H1 (cell line): ENCODE results near the gene TCF4. TPM values are rescaled to one million over a fixed set of nuclear protein-coding genes. Genes with fewer than 3 reads are reported as not detected.

ENCODE experiments used
- CTCF ChIA-PET: fragments of 300-600 bp; sonication (Branson Sonifier 250); formaldehyde crosslinking; loops from one replicate; lab custom pipeline; 2021; ENCODE audit not compliant: partially characterized antibody; lab: Charles Lee
- POLR2A ChIA-PET: fragments of 300-600 bp; sonication (Branson Sonifier 250); formaldehyde crosslinking; loops from one replicate; lab custom pipeline; 2021; ENCODE audit warnings: inconsistent platforms; ENCODE audit not compliant: partially characterized antibody; lab: Charles Lee
- DNase-seq, 2 experiments: peaks; one replicate each; pipeline versions ENCODE4 v3.0.0 to v3.0.0-alpha.2; 2010 to 2022; ENCODE audit warnings: low spot score in 2 of 2, low read depth in 1 of 2, mixed read lengths in 1 of 2
- FAIRE-seq: peaks from 2 replicates; lab custom pipeline; 2011; peaks lifted over from hg19 to GRCh38; lab: Jason Lieb, UNC
- H2AFZ ChIP-seq: 2 replicates; pipeline ENCODE4 v1.8.1; 2012; ENCODE audit warnings: low read length, inconsistent platforms
- H2AK5ac ChIP-seq: 2 replicates; pipeline ENCODE4 v1.6.1; 2013; ENCODE audit warnings: low read depth, low read length
- H2BK120ac ChIP-seq: replicated peaks from 2 replicates; pipeline ENCODE3; 2013; ENCODE audit warnings: low read depth, low read length, inconsistent platforms
- H2BK12ac ChIP-seq: 2 replicates; pipeline ENCODE4 v1.6.1; 2013; ENCODE audit warnings: low read depth, low read length
- H2BK15ac ChIP-seq: 2 replicates; pipeline ENCODE4 v1.6.1; 2013; ENCODE audit warnings: low read length
- H2BK20ac ChIP-seq: 2 replicates; pipeline ENCODE4 v1.6.1; 2013; ENCODE audit warnings: low read length
- H2BK5ac ChIP-seq: 2 replicates; pipeline ENCODE4 v1.6.1; 2013; ENCODE audit warnings: low read depth, low read length
- H3K14ac ChIP-seq: 2 replicates; pipeline ENCODE4 v1.6.1; 2013; ENCODE audit warnings: inconsistent platforms; ENCODE audit not compliant: insufficient read length
- H3K18ac ChIP-seq: 2 replicates; pipeline ENCODE4 v1.6.1; 2013; ENCODE audit warnings: low read length; ENCODE audit errors: extremely low read depth
- H3K23ac ChIP-seq: 2 replicates; pipeline ENCODE4 v1.6.1; 2013; ENCODE audit warnings: inconsistent platforms; ENCODE audit not compliant: insufficient read length
- H3K23me2 ChIP-seq: 2 replicates; pipeline ENCODE4 v1.6.1; 2013; ENCODE audit warnings: low read depth, low read length
- H3K27ac ChIP-seq: 2 replicates; pipeline ENCODE4 v1.6.1; 2011; ENCODE audit warnings: low read depth, low read length, inconsistent platforms
- H3K27me3 ChIP-seq, 4 experiments: replicated peaks in 1 of 4; 1 replicate in 1 of 4; 2 replicates in 3 of 4; pipeline versions ENCODE4 v1.6.1 to v1.8.1; 2011 to 2013; ENCODE audit warnings: low read length in 3 of 4, mild to moderate bottlenecking in 3 of 4, inconsistent platforms in 2 of 4, mixed read lengths in 2 of 4, moderate library complexity in 1 of 4; ENCODE audit not compliant: control insufficient read depth in 3 of 4, insufficient read depth in 3 of 4; ENCODE audit errors: extremely low read depth in 1 of 4
- H3K36me3 ChIP-seq, 4 experiments: 2 replicates each; pipeline versions ENCODE4 v1.6.1 to v1.8.1; 2011 to 2013; ENCODE audit warnings: mild to moderate bottlenecking in 4 of 4, low read length in 3 of 4, moderate library complexity in 2 of 4, control low read depth in 1 of 4, inconsistent platforms in 1 of 4; ENCODE audit not compliant: insufficient read depth in 4 of 4, control insufficient read depth in 2 of 4
- H3K4ac ChIP-seq: replicated peaks from 2 replicates; pipeline ENCODE3; 2013; ENCODE audit warnings: low read length, low read depth, mixed read lengths, inconsistent platforms; ENCODE audit not compliant: insufficient read length
- H3K4me1 ChIP-seq, 4 experiments: replicated peaks in 1 of 4; 1 replicate in 1 of 4; 2 replicates in 3 of 4; pipeline versions ENCODE4 v1.6.1 to v1.8.1; 2011 to 2013; ENCODE audit warnings: low read length in 3 of 4, inconsistent platforms in 2 of 4, mixed read lengths in 1 of 4; ENCODE audit not compliant: insufficient read depth in 4 of 4, control insufficient read depth in 3 of 4
- H3K4me2 ChIP-seq, 2 experiments: 2 replicates each; pipeline versions ENCODE4 v1.6.1 to v1.8.1; 2011 to 2013; ENCODE audit warnings: low read depth in 2 of 2, low read length in 2 of 2, control low read depth in 1 of 2, inconsistent platforms in 1 of 2, mild to moderate bottlenecking in 1 of 2; ENCODE audit not compliant: insufficient read depth in 1 of 2
- H3K4me3 ChIP-seq, 4 experiments: fragments of 200-600, 300-600 bp in 1 of 4; sonication (generic), shearing (Covaris generic), sonication (Bioruptor Twin) in 1 of 4; 2 replicates each; pipeline versions ENCODE4 v1.5.1 to v1.8.1; 2011 to 2016; ENCODE audit warnings: low read length in 4 of 4, low read depth in 3 of 4, control low read depth in 2 of 4, inconsistent platforms in 2 of 4, mild to moderate bottlenecking in 2 of 4, mixed read lengths in 1 of 4, moderate library complexity in 1 of 4; ENCODE audit not compliant: insufficient read depth in 2 of 4; ENCODE audit errors: extremely low read depth in 1 of 4
- H3K56ac ChIP-seq: replicated peaks from 2 replicates; pipeline ENCODE3; 2013; ENCODE audit warnings: low read depth, mild to moderate bottlenecking, mixed read lengths, low read length, inconsistent platforms; ENCODE audit not compliant: insufficient read length
- H3K79me1 ChIP-seq: 2 replicates; pipeline ENCODE4 v1.6.1; 2013; ENCODE audit warnings: low read depth, low read length, control low read depth
- H3K79me2 ChIP-seq, 2 experiments: 2 replicates each; pipeline versions ENCODE4 v1.6.1 to v1.8.1; 2012 to 2013; ENCODE audit warnings: low read length in 2 of 2, mild to moderate bottlenecking in 2 of 2, inconsistent platforms in 1 of 2; ENCODE audit not compliant: insufficient read depth in 2 of 2, control insufficient read depth in 1 of 2
- H3K9ac ChIP-seq, 4 experiments: replicated peaks in 1 of 4; 1 replicate in 1 of 4; 2 replicates in 3 of 4; pipeline versions ENCODE4 v1.6.1 to v1.8.1; 2011 to 2013; ENCODE audit warnings: low read depth in 3 of 4, low read length in 3 of 4, control low read depth in 2 of 4, mild to moderate bottlenecking in 2 of 4, moderate library complexity in 2 of 4, inconsistent platforms in 1 of 4; ENCODE audit errors: extremely low read depth in 1 of 4
- H3K9me3 ChIP-seq, 2 experiments: 2 replicates each; pipeline versions ENCODE4 v1.6.1 to v1.8.1; 2012 to 2013; ENCODE audit warnings: mild to moderate bottlenecking in 2 of 2, moderate library complexity in 2 of 2, control low read depth in 1 of 2, inconsistent platforms in 1 of 2, low read depth in 1 of 2, low read length in 1 of 2, mixed read lengths in 1 of 2; ENCODE audit not compliant: insufficient read depth in 2 of 2
- H4K20me1 ChIP-seq, 2 experiments: replicated peaks in 1 of 2; 2 replicates each; pipeline versions ENCODE3 to v1.8.1; 2011 to 2013; ENCODE audit warnings: inconsistent platforms in 2 of 2, low read length in 2 of 2, mild to moderate bottlenecking in 1 of 2; ENCODE audit not compliant: insufficient read depth in 2 of 2, control insufficient read depth in 1 of 2
- H4K5ac ChIP-seq: 2 replicates; pipeline ENCODE4 v1.6.1; 2013; ENCODE audit warnings: low read length, low read depth, mixed read lengths, inconsistent platforms; ENCODE audit not compliant: insufficient read length
- H4K8ac ChIP-seq: 2 replicates; pipeline ENCODE4 v1.8.0; 2013; ENCODE audit warnings: mild to moderate bottlenecking, moderate library complexity, low read length, inconsistent platforms; ENCODE audit not compliant: insufficient read depth; ENCODE audit errors: extremely low read depth
- H4K91ac ChIP-seq: replicated peaks from 2 replicates; pipeline ENCODE3; 2013; ENCODE audit warnings: low read length, mixed read lengths, inconsistent platforms; ENCODE audit not compliant: insufficient read length
- BRCA1 ChIP-seq: IDR thresholded peaks from 2 replicates; pipeline ENCODE4 v1.6.1; 2012; ENCODE audit warnings: low read depth, low read length, improper control_type of control experiment
- CHD1 ChIP-seq: IDR thresholded peaks from 2 replicates; pipeline ENCODE4 v1.6.1; 2012; ENCODE audit warnings: low read depth, low read length, improper control_type of control experiment
- EP300 ChIP-seq, 2 experiments: IDR thresholded peaks; 1 replicate in 1 of 2; 2 replicates in 1 of 2; pipeline ENCODE4 v1.6.1; 2011 to 2012; ENCODE audit warnings: low read depth in 2 of 2, low read length in 2 of 2, mild to moderate bottlenecking in 2 of 2, borderline replicate concordance in 1 of 2, inconsistent platforms in 1 of 2, moderate library complexity in 1 of 2
- HDAC2 ChIP-seq, 2 experiments: fragments of 300-600 bp in 1 of 2; sonication (generic) in 1 of 2; IDR thresholded peaks; 2 replicates each; pipeline ENCODE4 v1.6.1; 2011 to 2012; ENCODE audit warnings: low read depth in 2 of 2, low read length in 2 of 2, mild to moderate bottlenecking in 2 of 2, moderate library complexity in 2 of 2, borderline replicate concordance in 1 of 2, inconsistent platforms in 1 of 2
- RXRA ChIP-seq: IDR thresholded peaks from 2 replicates; pipeline ENCODE4 v1.6.1; 2011; ENCODE audit warnings: low read depth, mild to moderate bottlenecking, low read length, moderate library complexity; ENCODE audit not compliant: insufficient read depth
- SIRT6 ChIP-seq: IDR thresholded peaks from one replicate; pipeline ENCODE4 v1.7.1; 2012; ENCODE audit warnings: low read length, inconsistent platforms
- SP1 ChIP-seq: IDR thresholded peaks from 2 replicates; pipeline ENCODE4 v1.6.1; 2011; ENCODE audit warnings: low read depth, low read length
- SRF ChIP-seq: IDR thresholded peaks from 2 replicates; pipeline ENCODE4 v1.6.1; 2011; ENCODE audit warnings: mild to moderate bottlenecking, low read depth, low read length, moderate library complexity
- SUZ12 ChIP-seq: fragments of 200-600 bp; sonication (generic); IDR thresholded peaks from 2 replicates; pipeline ENCODE4 v1.6.1; 2012; ENCODE audit warnings: mild to moderate bottlenecking, inconsistent platforms, low read length, moderate library complexity, mixed read lengths
- TAF7 ChIP-seq: optimal IDR thresholded peaks from 2 replicates; pipeline ENCODE3; 2011; ENCODE audit warnings: low read depth, mild to moderate bottlenecking, inconsistent platforms, low read length, moderate library complexity, borderline replicate concordance
- YY1 ChIP-seq: IDR thresholded peaks from 2 replicates; pipeline ENCODE4 v1.6.1; 2011; ENCODE audit warnings: low read depth, mild to moderate bottlenecking, low read length
- WGBS, 2 experiments: shearing (Covaris generic) in 1 of 2; methylation state at CpG; one replicate each; pipeline versions ENCODE4 v1.1.6 to v1.1.7; 2013 to 2015; ENCODE audit warnings: low lambda C conversion rate in 2 of 2, mixed read lengths in 2 of 2, inconsistent platforms in 1 of 2, low coverage in 1 of 2, missing lambda C conversion rate in 1 of 2; ENCODE audit not compliant: insufficient replicate concordance in 2 of 2, insufficient coverage in 1 of 2, insufficient read length in 1 of 2; ENCODE audit errors: extremely low coverage in 1 of 2, missing lambda C conversion rate in 1 of 2; 5-methylcytosine and 5-hydroxymethylcytosine counted together
- polyA plus RNA-seq, 7 experiments: library from polyadenylated mRNA; depleted of rRNA in 3 of 7; stranded (reverse) in 5 of 7; unstranded in 2 of 7; fragments of >200 nt in 5 of 7; fragments of 200-250 nt in 2 of 7; gene quantifications; 1 replicate in 5 of 7; 2 replicates in 1 of 7; 4 replicates in 1 of 7; pipeline versions ENCODE4 v1.2.1 to v1.2.3, GENCODE V29; 2011 to 2013; ENCODE audit warnings: missing spikeins in 2 of 7, mixed read lengths in 2 of 7
- total RNA-seq: library from RNA; stranded (reverse); fragmentation: NEBNext Ultra II Directional; extraction: Animal tissue kit (Norgen Biotek cat#: 25700); gene quantifications from 2 replicates; pipeline ENCODE4 v1.2.1, GENCODE V29; 2021

TCF4 gene
- total and polyA plus RNA-seq, 2 of the 8 experiments (the other 6 are each of a cell fraction or from before 2014, with no cell fraction given), result 59.3 to 118 TPM

DNA sequence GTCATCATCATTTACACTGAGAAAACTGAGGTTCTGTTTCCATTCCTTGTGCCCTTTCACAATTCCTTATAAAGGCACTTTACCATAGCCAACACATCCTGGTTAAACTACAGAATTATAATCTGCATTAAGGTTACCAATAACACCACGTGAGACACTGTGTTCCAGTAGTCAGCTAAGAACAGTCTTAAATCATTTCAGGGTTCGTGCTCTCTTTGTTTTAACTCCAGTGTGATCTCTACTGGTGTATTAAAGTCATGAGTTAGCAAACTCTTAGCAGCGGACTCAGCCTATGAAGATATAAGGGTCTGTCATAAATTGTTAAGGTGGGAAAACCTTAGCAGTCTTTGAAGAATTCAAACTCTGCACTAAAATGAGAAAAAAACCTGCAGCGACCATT lies 53.0 kb downstream of the TCF4 start:
- 86% methylated on average over 4 of the region's 4 CpGs; no CpG with 5 or more reads in 1 of the 2 experiments for WGBS, 2 experiments
- POLR2A ChIA-PET, result no interaction called here
- DNase-seq, result no peak

More for the DNA sequence above, 53.0 kb downstream of the TCF4 start:
- Histone ChIP-seq H3K56ac (no peak overlapping the region), H2AK5ac (no peak overlapping the region), H4K5ac (no peak overlapping the region), H3K4me2 (no peak overlapping the region), H3K18ac (no peak overlapping the region), H4K8ac (no peak overlapping the region), H3K23ac (no peak overlapping the region), H3K9me3 (no peaks in the 10 kb centered on the region), H3K27ac (no peak overlapping the region), H3K4me1 (peaks cover under 1 to 4% (median 2%) of the 10 kb centered on the region in 4 experiments; a peak in 3 of 7 replicates), H3K4me3 (no peak overlapping the region), H4K20me1 (no peaks in the 10 kb centered on the region), H2AFZ (no peak overlapping the region), H3K4ac (no peak overlapping the region), H3K79me2 (peaks cover 0 to 93% of the 10 kb centered on the region in 2 experiments; a peak in 2 of 4 replicates), H2BK5ac (no peak overlapping the region), H3K27me3 (no peaks in the 10 kb centered on the region), H2BK12ac (no peak overlapping the region), H2BK20ac (no peak overlapping the region), H3K36me3 (no peaks in the 10 kb centered on the region), H2BK120ac (no peak overlapping the region), H3K14ac (no peak overlapping the region), H3K79me1 (0 out of 2 replicates have a peak, but pooled peaks cover 3% of the 10 kb centered on the region), H4K91ac (no peak overlapping the region), H3K23me2 (no peaks in the 10 kb centered on the region), H2BK15ac (no peak overlapping the region), H3K9ac (no peak overlapping the region)
- CTCF ChIA-PET, result interaction anchor here (1.0 to 1.4 kb wide), 3 partner anchors 12 to 14 kb away, joined by 3 to 4 read pairs (median 4); no protein-coding TSS in a partner anchor
- TF ChIP-seq HDAC2 (IDR thresholded peaks at IDR 0.05; ENCODE audit: borderline replicate concordance in 1 of 2, low read depth in 2 of 2, low read length in 2 of 2) (no peak), TAF7 (no peak), SIRT6 (no peak), SRF (no peak), EP300 (IDR thresholded peaks at IDR 0.05; ENCODE audit: borderline replicate concordance in 1 of 2, low read depth in 2 of 2, low read length in 2 of 2) (no peak), YY1 (no peak), SP1 (no peak), BRCA1 (no peak), RXRA (no peak), CHD1 (no peak), SUZ12 (no peak)
- no peak for FAIRE-seq
